ENCODE data around the gene PRPF18. TPM values are rescaled to one million over a fixed set of nuclear protein-coding genes. Genes with fewer than 3 reads are reported as not detected.

The PRPF18 gene
- total RNA-seq, 8 experiments from 2014 or later, result 27.3 to 170 (median 34.7) TPM

Other genes starting within 250 kb of the PRPF18 start
- gene SEPHS1, start 238.7 kb upstream of the PRPF18 start, total RNA-seq, result 10 to 100 TPM; 19.7 to 93.3 (median 42.9) TPM
- 100 to 1,000 TPM in 1 of 8 experiments, 10 to 100 TPM in 7; 10.4 to 229 (median 20.5) TPM for gene BEND7, start 58.0 kb upstream of the PRPF18 start, total RNA-seq